GM18505 (cell line): ENCODE results near the gene CRYBB1.

ENCODE experiments used
- ATAC-seq: cut with Tn5 transposase; IDR thresholded peaks from one replicate; pipeline ENCODE4 v1.9.1; 2021; ENCODE audit not compliant: unreplicated experiment
- POLR2A ChIP-seq: IDR thresholded peaks from 4 replicates; pipeline ENCODE4 v1.6.1; 2011; ENCODE audit warnings: borderline replicate concordance; ENCODE audit not compliant: insufficient read depth, insufficient read length; ENCODE audit errors: extremely low read depth

Gene CRYBB1

DNA sequence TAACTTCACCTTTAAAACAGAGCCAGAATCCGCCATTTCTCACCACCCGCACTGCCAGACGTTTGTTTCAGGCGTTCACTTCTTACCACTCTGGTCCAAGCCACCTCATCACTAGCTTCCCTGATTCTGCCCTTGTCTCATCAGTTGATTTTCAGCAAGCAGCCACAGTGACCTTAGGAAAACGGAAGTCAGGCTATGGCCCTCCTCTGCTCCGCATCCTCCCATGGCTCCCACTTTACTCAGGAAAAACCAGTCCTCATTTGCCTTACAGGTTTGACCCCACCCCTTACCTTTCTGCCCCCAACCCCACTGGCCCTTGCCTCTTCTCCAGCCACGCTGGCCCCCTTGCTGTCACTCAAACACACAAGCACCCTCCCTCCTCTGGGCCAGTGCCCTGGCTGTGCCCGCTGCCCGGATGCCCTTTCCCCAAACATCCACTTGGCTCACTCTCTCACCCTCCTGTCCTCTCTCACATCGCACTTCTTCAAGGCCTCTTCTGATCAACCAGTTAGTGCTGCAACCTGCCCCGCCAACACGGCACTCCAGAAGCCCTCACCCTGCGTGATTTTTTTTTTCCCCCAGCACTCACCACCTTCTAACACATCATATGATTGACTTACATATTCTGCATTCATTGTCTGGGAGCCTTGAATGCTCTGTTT, 46.8 kb downstream of the CRYBB1 start:
- no peak for ATAC-seq
- TF ChIP-seq POLR2A, result no peak

DNA sequence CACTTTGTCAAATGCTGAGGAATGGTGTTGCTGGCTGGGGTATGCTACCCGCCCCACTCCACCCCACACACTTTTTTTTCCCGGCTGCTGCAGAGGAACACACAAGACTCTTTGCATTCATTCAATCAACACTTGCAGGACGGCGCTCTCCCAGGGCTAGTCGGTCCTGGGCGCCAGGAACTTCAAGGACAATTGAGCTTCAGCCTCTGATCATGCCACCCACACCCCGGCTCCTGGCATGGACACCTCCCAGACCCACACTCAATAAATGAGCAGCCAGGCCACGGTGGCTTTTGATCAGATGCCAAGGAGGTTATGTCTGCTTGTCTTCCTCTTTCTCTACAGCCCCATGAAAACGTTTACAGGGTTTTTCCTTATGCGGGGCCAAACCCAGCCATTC, 47.7 kb downstream of the CRYBB1 start:
- no peak for TF ChIP-seq POLR2A
- ATAC-seq, result no peak

DNA sequence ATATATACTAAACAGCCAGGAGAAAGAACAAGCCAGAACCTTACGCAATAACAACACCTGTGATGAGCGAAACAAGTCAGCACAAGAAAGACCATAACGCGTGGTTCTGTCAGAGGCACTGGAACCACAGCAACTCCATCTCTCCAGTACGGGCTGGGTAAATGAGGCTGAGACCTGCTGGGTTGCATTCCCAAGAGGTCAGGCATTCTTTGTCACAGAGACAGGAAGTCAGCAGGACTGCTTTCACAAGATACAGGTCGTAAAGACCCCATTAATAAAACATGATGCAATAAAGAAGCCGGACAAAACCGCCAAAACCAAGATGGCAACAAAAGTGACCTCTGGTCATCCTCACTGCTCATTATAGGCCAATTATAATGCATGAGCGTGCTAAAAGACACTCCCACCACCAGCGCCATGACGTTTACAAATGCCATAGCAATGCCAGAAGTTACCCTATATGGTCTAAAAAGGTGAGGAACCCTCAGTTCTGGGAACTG, 49.6 kb downstream of the CRYBB1 start:
- no peak for TF ChIP-seq POLR2A
- ATAC-seq, result no peak

DNA sequence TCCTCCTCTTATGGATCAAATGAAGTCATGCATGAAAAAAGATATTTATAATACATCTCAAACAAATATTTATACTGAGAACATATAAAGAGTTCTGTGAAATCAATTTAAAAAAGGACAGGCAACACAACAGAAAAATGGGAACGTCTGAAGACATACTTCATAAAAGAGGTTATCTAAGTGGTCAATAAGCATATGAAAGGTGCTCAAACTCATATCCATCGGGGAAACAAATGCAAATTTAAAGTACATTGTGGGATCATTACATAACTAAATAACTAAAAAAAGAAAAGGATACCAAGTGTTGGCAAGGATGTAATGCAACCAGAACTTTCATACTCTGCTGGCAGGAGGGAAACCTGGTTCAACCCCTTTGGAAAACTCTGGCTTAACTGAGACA, 50.2 kb downstream of the CRYBB1 start:
- TF ChIP-seq POLR2A, result no peak
- ATAC-seq, result no peak

DNA sequence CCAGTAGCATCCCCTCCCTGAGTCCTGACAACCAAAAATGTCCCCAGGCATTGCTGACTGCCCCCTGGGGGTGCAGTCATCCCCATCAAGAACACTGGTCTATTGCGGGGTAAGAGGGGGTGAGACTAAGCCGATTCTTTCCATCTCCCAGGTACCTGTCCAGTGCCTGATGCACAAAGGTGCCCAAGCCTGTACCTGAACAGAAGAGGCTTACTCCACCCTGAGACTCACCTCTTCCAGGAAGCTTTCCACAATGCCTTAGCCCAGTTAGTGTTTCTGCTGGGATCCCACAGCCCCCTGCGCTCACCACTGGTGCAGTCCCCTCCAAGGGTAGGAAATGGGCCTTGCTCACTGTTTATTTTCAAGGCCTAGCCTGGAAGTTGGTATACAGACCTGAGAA, 50.8 kb downstream of the CRYBB1 start:
- TF ChIP-seq POLR2A, result no peak
- ATAC-seq, result no peak

DNA sequence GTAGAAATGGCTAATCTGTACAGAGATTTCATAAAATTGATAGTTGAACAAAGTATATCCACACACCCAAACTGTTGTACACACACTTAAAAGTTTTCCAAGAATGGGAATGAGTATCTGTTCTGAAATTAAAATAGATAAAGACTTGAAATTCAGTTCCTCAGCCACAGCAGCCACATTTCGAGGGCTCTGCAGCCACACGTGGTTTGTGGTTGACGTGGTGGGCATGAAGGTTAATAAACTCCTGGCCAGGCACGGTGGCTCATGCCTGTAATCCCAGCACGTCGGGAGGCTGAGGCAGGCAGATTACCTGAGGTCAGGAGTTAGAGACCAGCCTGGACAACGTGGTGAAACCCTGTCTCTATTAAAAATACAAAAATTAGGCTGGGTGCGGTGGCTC, 51.9 kb downstream of the CRYBB1 start:
- TF ChIP-seq POLR2A, result no peak
- ATAC-seq, result no peak

GRCh38 chr22:26565181-26565580, 52.6 kb downstream of the CRYBB1 start:
- no peak for ATAC-seq
- no peak for TF ChIP-seq POLR2A

DNA sequence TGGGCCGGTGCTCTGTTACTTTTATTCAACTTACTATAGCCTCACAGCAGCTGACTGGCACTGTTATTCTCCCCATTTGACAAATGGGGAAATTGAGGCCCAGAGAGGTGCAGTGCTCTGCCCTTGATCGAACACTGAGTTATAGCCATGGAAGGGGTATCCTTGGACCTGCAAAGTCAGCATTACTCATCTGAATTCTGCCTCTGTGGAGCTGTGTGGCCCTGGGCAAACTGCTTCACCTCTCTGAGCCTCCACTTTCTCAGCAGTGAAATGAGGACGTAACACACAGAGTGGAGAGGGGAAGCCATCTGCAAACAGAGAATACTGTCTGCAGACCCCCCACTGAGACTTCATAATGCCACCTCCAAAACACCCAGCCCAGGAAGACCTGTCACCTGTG, 53.2 kb downstream of the CRYBB1 start:
- ATAC-seq, result no peak
- TF ChIP-seq POLR2A, result no peak

DNA sequence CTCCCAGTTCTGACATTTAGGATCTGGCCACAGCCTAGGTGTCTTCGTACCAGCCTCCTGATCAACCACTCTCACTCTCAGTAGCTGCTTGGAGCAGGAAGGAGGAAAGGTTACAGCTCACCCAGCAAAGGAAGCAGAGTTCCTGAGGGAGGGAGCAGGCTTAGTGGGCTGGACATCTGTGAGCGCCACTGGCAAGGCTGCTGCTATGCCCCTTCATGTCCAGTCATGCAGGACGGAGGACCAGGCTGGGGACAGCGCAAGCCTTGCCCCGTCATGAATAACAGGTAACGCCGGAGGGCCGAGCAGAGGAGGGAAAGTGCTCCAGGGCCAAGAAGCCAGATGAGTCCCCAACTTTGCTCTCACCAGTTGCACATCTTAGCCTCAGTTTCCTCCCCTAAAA, 53.6 kb downstream of the CRYBB1 start:
- TF ChIP-seq POLR2A, result no peak
- no peak for ATAC-seq

- no peak for ATAC-seq
- no peak for TF ChIP-seq POLR2A
These were observed 54.8 kb downstream of the CRYBB1 start for GRCh38 chr22:26563022-26563421.

DNA sequence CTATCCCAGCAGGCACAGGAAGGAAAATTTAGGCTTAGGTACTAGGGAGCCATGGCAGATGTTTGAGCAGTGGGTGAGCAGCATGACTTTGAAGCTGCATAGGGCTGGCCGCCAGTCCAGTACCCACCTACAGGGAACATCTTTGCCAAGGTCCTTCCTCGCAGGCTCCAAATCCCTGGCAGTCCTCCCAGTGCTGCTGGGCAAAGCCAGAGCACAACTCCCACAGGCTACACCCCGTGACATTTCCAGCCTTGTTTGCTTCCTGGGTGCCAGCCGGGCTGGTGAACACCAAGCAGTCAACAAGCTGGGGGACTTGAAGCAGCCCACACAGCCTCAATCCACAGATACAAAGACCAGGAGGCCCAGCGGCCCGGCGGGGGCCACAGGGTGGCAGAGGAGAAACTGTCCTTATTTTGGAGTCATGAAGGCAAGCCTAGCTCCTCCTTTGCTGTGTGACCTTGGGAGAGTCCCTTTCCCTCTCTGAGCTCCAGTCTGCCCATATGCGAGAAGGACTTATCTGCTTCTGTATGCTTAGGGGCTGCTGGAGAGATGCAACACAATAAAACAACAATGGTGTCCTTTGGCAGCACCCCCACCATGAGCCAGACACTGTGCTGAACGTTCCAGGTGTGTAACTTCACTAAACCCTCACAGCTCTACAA, 55.9 kb downstream of the CRYBB1 start:
- no peak for ATAC-seq
- no peak for TF ChIP-seq POLR2A

DNA sequence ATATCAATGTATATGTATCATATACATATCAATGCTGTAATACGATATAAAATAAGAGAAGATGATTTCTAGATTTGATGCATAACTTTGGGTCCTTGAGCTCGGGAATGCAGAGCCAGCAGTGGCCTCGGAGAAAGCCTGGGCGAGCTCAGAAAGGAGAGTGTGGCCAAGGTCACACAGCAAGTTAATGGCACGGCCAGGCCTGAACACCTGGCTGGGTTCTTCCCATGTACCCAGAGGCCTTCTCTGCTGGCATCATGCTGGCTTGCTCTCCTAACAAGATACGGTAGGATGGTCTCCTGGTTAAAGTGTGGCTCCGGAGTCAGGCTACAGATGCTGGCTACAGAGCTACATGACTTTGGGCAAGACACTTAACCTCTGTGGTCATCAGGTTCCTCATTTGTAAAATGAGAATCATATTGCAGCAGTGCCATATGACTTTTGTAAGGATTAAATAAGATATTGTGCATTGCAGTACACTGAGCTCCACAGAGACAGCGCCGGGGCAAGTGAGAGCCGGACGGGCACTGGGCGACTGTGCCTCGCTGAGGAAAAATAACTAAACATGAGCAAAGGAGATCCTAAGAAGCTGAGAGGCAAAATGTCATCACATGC, 57.8 kb downstream of the CRYBB1 start:
- no peak for ATAC-seq
- no peak for TF ChIP-seq POLR2A

GRCh38 chr22:26558248-26558895, 59.5 kb downstream of the CRYBB1 start:
- no peak for TF ChIP-seq POLR2A
- ATAC-seq, result no peak
